OCI-LY3 (cell line): ENCODE measurements around the gene MYO1E.

Experiments
- H2AFZ ChIP-seq: fragments of 200-600, 300-600 bp; shearing (Covaris generic); 2 replicates; pipeline ENCODE4 v1.6.0; 2014; ENCODE audit warnings: antibody characterized with exemption, low read depth, low read length
- H3K27ac ChIP-seq: fragments of 200-600, 300-600 bp; sonication (generic); 2 replicates; pipeline ENCODE4 v1.5.1; 2014; ENCODE audit warnings: mild to moderate bottlenecking, low read length, moderate library complexity, mixed read lengths
- H3K27me3 ChIP-seq: fragments of 200-600, 300-600 bp; sonication (generic); 2 replicates; pipeline ENCODE4 v1.6.1; 2014; ENCODE audit warnings: low read depth, low read length, mixed read lengths
- H3K36me3 ChIP-seq: fragments of 200-600, 300-600 bp; sonication (generic); replicated peaks from 2 replicates; pipeline ENCODE3; 2014; ENCODE audit warnings: low read depth, low read length, mixed read lengths
- H3K4me1 ChIP-seq: fragments of 300-600, 200-600 bp; sonication (generic); 2 replicates; pipeline ENCODE4 v1.6.1; 2014; ENCODE audit warnings: low read length, mixed read lengths
- H3K4me2 ChIP-seq: fragments of 200-600, 300-600 bp; sonication (generic); 2 replicates; pipeline ENCODE4 v1.6.1; 2014; ENCODE audit warnings: low read length, mixed read lengths
- H3K4me3 ChIP-seq: fragments of 300-600, 200-600 bp; sonication (generic); 2 replicates; pipeline ENCODE4 v1.5.1; 2014; ENCODE audit warnings: antibody characterized with exemption, mild to moderate bottlenecking, low read length, moderate library complexity
- H3K79me2 ChIP-seq: fragments of 300-600, 200-600 bp; shearing (Covaris generic); 2 replicates; pipeline ENCODE4 v1.6.1; 2014; ENCODE audit warnings: mild to moderate bottlenecking, low read length, mixed read lengths
- H3K9ac ChIP-seq: fragments of 300-600, 200-600 bp; shearing (Covaris generic); 2 replicates; pipeline ENCODE4 v1.6.0; 2014; ENCODE audit warnings: mild to moderate bottlenecking, low read length, moderate library complexity
- H3K9me3 ChIP-seq: fragments of 200-600, 300-600 bp; shearing (Covaris generic); 2 replicates; pipeline ENCODE4 v1.6.1; 2014; ENCODE audit warnings: low read length, mixed read lengths; ENCODE audit not compliant: insufficient read depth
- H4K20me1 ChIP-seq: fragments of 200-600, 300-600 bp; sonication (generic); 2 replicates; pipeline ENCODE4 v1.6.1; 2016; ENCODE audit warnings: low read length, mixed read lengths; ENCODE audit not compliant: insufficient read depth
- CTCF ChIP-seq: fragments of 200-600, 300-600 bp; sonication (generic); IDR thresholded peaks from 2 replicates; pipeline ENCODE4 v1.5.1; 2014; ENCODE audit warnings: antibody characterized with exemption, low read length, low read depth
- EZH2phosphoT487 ChIP-seq: fragments of 200-600 bp; shearing (Covaris generic); IDR thresholded peaks from 2 replicates; pipeline ENCODE4 v1.6.1; 2018; ENCODE audit warnings: antibody characterized with exemption, mixed run types, low read depth

MYO1E gene

GRCh38 chr15:59296181-59296617 is 76.5 kb downstream of the MYO1E start:
- H3K4me2 ChIP-seq = no peak overlapping the region

GRCh38 chr15:59295261-59296001 is 77.2 kb downstream of the MYO1E start:
- TF ChIP-seq CTCF (no peak), EZH2phosphoT487 (no peak)
- H3K79me2 ChIP-seq = no peaks in the 10 kb centered on the region
- H4K20me1 ChIP-seq = peaks cover 7% of the 10 kb centered on the region; the same call in 1 of the 2 replicates
- no peak overlapping the region for H3K27ac ChIP-seq
- no peaks in the 10 kb centered on the region for H3K36me3 ChIP-seq
- no peaks in the 10 kb centered on the region for H3K9me3 ChIP-seq
- peaks cover 36% of the 10 kb centered on the region for H3K4me1 ChIP-seq
- no peak overlapping the region for H3K4me3 ChIP-seq
- H2AFZ ChIP-seq = no peak overlapping the region
- no peak overlapping the region for H3K9ac ChIP-seq
- H3K27me3 ChIP-seq = peaks cover 38% of the 10 kb centered on the region
- H3K4me2 ChIP-seq = no peak overlapping the region

More at GRCh38 chr15:59296181-59296617, 76.5 kb downstream of the MYO1E start:
- Histone ChIP-seq H3K9ac (no peak overlapping the region), H2AFZ (no peak overlapping the region), H3K4me1 (peaks cover 44% of the 10 kb centered on the region), H3K4me3 (no peak overlapping the region), H3K79me2 (0 out of 2 replicates have a peak, but pooled peaks cover under 1% of the 10 kb centered on the region), H3K9me3 (no peaks in the 10 kb centered on the region), H3K27ac (no peak overlapping the region), H4K20me1 (peaks cover 7% of the 10 kb centered on the region; the same call in 1 of the 2 replicates), H3K36me3 (no peaks in the 10 kb centered on the region), H3K27me3 (peaks cover 33% of the 10 kb centered on the region)
- TF ChIP-seq EZH2phosphoT487 (no peak), CTCF (no peak)

- Histone ChIP-seq H3K4me2 (no peak overlapping the region), H4K20me1 (peaks cover 7% of the 10 kb centered on the region; the same call in 1 of the 2 replicates), H3K27ac (no peak overlapping the region), H3K79me2 (no peaks in the 10 kb centered on the region), H3K4me1 (peaks cover 31% of the 10 kb centered on the region), H3K36me3 (no peaks in the 10 kb centered on the region), H3K9me3 (no peaks in the 10 kb centered on the region), H3K4me3 (no peak overlapping the region), H3K9ac (no peak overlapping the region), H3K27me3 (peaks cover 37% of the 10 kb centered on the region), H2AFZ (no peak overlapping the region)
- TF ChIP-seq EZH2phosphoT487 = no peak
- no peak for TF ChIP-seq CTCF
These were observed 78.0 kb downstream of the MYO1E start for GRCh38 chr15:59294574-59295260.

- no peak overlapping the region for H3K27ac ChIP-seq
- no peak overlapping the region for H3K9ac ChIP-seq
- no peak overlapping the region for H3K4me2 ChIP-seq
These were observed 80.1 kb downstream of the MYO1E start for GRCh38 chr15:59292442-59293151.

More at GRCh38 chr15:59292442-59293151, 80.1 kb downstream of the MYO1E start:
- H3K9me3 ChIP-seq = no peaks in the 10 kb centered on the region
- TF ChIP-seq EZH2phosphoT487 = no peak
- TF ChIP-seq CTCF = no peak
- peaks cover 26% of the 10 kb centered on the region for H3K27me3 ChIP-seq
- H3K79me2 ChIP-seq = no peaks in the 10 kb centered on the region
- H3K4me3 ChIP-seq = no peak overlapping the region
- H3K36me3 ChIP-seq = no peaks in the 10 kb centered on the region
- H4K20me1 ChIP-seq = peaks cover 5% of the 10 kb centered on the region; the same call in 1 of the 2 replicates
- peaks cover 10% of the 10 kb centered on the region for H3K4me1 ChIP-seq
- no peak overlapping the region for H2AFZ ChIP-seq
